SK-N-SH treated with all-trans-retinoic acid at 6 μM for 48 hours (cell line): ENCODE results near the gene ATP8B3.

Experiments
- ATAC-seq: fragments of 200-7000 bp; cut with Tn5 transposase; 3 replicates; pipeline ENCODE4 v1.9.1; 2020; ENCODE audit warnings: mild to moderate bottlenecking, moderate library complexity
- ARNTL ChIP-seq: fragments of 450-650 bp; formaldehyde crosslinking; IDR thresholded peaks from 2 replicates; pipeline ENCODE4 v1.5.0; 2020; ENCODE audit warnings: low read depth, mild to moderate bottlenecking, moderate library complexity, borderline replicate concordance
- CSDC2 ChIP-seq: fragments of 250-450 bp; sonication (Bioruptor Pico); IDR thresholded peaks from 2 replicates; pipeline ENCODE4 v1.5.0; 2020; ENCODE audit warnings: mild to moderate bottlenecking, moderate library complexity
- ESRRG ChIP-seq: fragments of 250-450 bp; sonication (Bioruptor Pico); IDR thresholded peaks from 2 replicates; pipeline ENCODE4 v1.6.1; 2021; ENCODE audit warnings: mild to moderate bottlenecking
- GLIS3 ChIP-seq: fragments of 250-450 bp; sonication (Bioruptor Pico); IDR thresholded peaks from 2 replicates; pipeline ENCODE4 v1.5.0; 2020; ENCODE audit warnings: mild to moderate bottlenecking, moderate library complexity
- ISL1 ChIP-seq: fragments of 250-450 bp; sonication (Bioruptor Pico); IDR thresholded peaks from 2 replicates; pipeline ENCODE4 v2.1.2; 2022; ENCODE audit warnings: mild to moderate bottlenecking, moderate library complexity
- OSR1 ChIP-seq: fragments of 250-450 bp; sonication (Bioruptor Pico); IDR thresholded peaks from 2 replicates; pipeline ENCODE4 v1.8.0; 2022; ENCODE audit warnings: moderate library complexity, mild to moderate bottlenecking, inconsistent platforms
- PPARA ChIP-seq: fragments of 250-450 bp; sonication (Bioruptor Pico); IDR thresholded peaks from 2 replicates; pipeline ENCODE4 v1.5.0; 2020; ENCODE audit warnings: mild to moderate bottlenecking, borderline replicate concordance
- RARB ChIP-seq: fragments of 250-450 bp; sonication (Bioruptor Pico); IDR thresholded peaks from 2 replicates; pipeline ENCODE4 v1.8.0; 2021; ENCODE audit warnings: mild to moderate bottlenecking, moderate library complexity
- SNAI2 ChIP-seq: fragments of 250-450 bp; sonication (Bioruptor Pico); IDR thresholded peaks from 2 replicates; pipeline ENCODE4 v1.5.0; 2020; ENCODE audit warnings: mild to moderate bottlenecking, moderate library complexity
- TCF4 ChIP-seq: fragments of 250-450 bp; sonication (Bioruptor Pico); IDR thresholded peaks from 2 replicates; pipeline ENCODE4 v1.8.0; 2021; ENCODE audit warnings: mild to moderate bottlenecking, moderate library complexity, borderline replicate concordance
- TOX ChIP-seq: fragments of 250-450 bp; sonication (Bioruptor Pico); IDR thresholded peaks from 2 replicates; pipeline ENCODE4 v1.8.0; 2021; ENCODE audit warnings: mild to moderate bottlenecking, moderate library complexity, borderline replicate concordance
- ZC3H10 ChIP-seq: fragments of 250-450 bp; sonication (Bioruptor Pico); IDR thresholded peaks from 2 replicates; pipeline ENCODE4 v1.5.1; 2021; ENCODE audit warnings: mild to moderate bottlenecking, moderate library complexity
- ZFP3 ChIP-seq: fragments of 250-450 bp; sonication (Bioruptor Pico); IDR thresholded peaks from 2 replicates; pipeline ENCODE4 v1.5.0; 2020; ENCODE audit warnings: mild to moderate bottlenecking, moderate library complexity
- ZFP30 ChIP-seq: fragments of 450-650 bp; formaldehyde crosslinking; IDR thresholded peaks from 2 replicates; pipeline ENCODE4 v1.5.0; 2022; ENCODE audit warnings: mild to moderate bottlenecking, moderate library complexity
- ZNF565 ChIP-seq: fragments of 450-650 bp; formaldehyde crosslinking; conservative IDR thresholded peaks from 2 replicates; pipeline ENCODE4 v1.5.0; 2020; ENCODE audit warnings: low read depth, mild to moderate bottlenecking, moderate library complexity
- ZNF8 ChIP-seq: fragments of 450-650 bp; formaldehyde crosslinking; IDR thresholded peaks from 2 replicates; pipeline ENCODE4 v1.5.0; 2020; ENCODE audit warnings: mild to moderate bottlenecking, moderate library complexity
- TF ChIP-seq, protein P1 (sequence below): fragments of 250-450 bp; sonication (Bioruptor Pico); IDR thresholded peaks from 2 replicates; pipeline ENCODE4 v1.8.0; 2020; ENCODE audit warnings: mild to moderate bottlenecking, moderate library complexity, borderline replicate concordance
- TF ChIP-seq, protein P2 (sequence below): fragments of 250-450 bp; sonication (Bioruptor Pico); IDR thresholded peaks from 2 replicates; pipeline ENCODE4 v1.5.1; 2020; ENCODE audit warnings: low read depth, mild to moderate bottlenecking, moderate library complexity
- TF ChIP-seq, protein P3 (sequence below): fragments of 250-450 bp; sonication (Bioruptor Pico); IDR thresholded peaks from 2 replicates; pipeline ENCODE4 v1.5.0; 2020; ENCODE audit warnings: mild to moderate bottlenecking, moderate library complexity
- TF ChIP-seq, protein P4 (sequence below): fragments of 250-450 bp; sonication (Bioruptor Pico); IDR thresholded peaks from 2 replicates; pipeline ENCODE4 v1.5.1; 2021; ENCODE audit warnings: mild to moderate bottlenecking, moderate library complexity

The ATP8B3 gene

DNA sequence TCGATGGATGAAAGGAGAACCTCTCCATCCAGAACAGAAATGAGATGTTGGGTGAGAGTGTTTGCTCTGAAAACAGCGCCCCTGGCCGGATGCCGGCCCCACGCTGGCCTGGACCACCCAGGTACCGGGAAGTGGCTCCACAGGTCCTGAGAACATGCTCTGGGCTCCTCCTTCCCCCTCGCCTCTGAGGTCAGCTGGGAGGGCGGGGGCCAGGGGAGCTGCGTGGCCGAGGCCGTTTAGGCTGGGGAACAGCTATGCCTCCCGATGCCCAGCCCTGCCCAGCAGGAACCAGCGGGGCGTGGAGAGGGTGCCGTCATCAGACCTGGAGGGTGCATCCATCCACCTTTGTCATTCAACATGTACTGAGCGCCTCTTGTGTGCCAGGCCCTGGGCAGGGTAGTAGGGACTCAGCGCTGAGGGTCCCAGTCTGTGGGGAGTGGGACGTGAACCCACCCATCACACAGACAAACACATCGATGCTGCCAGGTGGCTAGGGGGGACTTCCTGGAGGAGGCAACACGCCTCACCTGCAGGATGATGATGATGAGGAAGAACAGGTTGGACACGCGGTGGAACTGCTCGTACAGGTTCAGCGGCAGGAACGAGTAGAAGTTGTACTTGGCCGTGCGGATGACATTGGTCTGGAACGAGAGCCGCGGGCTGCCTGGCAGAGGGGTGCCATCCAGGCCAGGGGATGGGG is 4.2 kb downstream of the ATP8B3 start:
- TF ChIP-seq OSR1 (CRISPR knock-in tag) (no peak), PPARA (CRISPR knock-in tag) (no peak), ZNF8 (no peak), ZNF565 (CRISPR knock-in tag) (no peak), RARB (CRISPR knock-in tag) (no peak), ARNTL (no peak), ISL1 (CRISPR knock-in tag) (no peak)
- TF ChIP-seq, protein P1, sequence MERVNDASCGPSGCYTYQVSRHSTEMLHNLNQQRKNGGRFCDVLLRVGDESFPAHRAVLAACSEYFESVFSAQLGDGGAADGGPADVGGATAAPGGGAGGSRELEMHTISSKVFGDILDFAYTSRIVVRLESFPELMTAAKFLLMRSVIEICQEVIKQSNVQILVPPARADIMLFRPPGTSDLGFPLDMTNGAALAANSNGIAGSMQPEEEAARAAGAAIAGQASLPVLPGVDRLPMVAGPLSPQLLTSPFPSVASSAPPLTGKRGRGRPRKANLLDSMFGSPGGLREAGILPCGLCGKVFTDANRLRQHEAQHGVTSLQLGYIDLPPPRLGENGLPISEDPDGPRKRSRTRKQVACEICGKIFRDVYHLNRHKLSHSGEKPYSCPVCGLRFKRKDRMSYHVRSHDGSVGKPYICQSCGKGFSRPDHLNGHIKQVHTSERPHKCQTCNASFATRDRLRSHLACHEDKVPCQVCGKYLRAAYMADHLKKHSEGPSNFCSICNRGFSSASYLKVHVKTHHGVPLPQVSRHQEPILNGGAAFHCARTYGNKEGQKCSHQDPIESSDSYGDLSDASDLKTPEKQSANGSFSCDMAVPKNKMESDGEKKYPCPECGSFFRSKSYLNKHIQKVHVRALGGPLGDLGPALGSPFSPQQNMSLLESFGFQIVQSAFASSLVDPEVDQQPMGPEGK (CRISPR knock-in tag), result no peak
- TF ChIP-seq, protein P2, sequence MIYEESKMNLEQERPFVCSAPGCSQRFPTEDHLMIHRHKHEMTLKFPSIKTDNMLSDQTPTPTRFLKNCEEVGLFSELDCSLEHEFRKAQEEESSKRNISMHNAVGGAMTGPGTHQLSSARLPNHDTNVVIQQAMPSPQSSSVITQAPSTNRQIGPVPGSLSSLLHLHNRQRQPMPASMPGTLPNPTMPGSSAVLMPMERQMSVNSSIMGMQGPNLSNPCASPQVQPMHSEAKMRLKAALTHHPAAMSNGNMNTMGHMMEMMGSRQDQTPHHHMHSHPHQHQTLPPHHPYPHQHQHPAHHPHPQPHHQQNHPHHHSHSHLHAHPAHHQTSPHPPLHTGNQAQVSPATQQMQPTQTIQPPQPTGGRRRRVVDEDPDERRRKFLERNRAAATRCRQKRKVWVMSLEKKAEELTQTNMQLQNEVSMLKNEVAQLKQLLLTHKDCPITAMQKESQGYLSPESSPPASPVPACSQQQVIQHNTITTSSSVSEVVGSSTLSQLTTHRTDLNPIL (CRISPR knock-in tag), result no peak
- TF ChIP-seq, all 23 proteins: peak for 0
- no peak for ATAC-seq

DNA sequence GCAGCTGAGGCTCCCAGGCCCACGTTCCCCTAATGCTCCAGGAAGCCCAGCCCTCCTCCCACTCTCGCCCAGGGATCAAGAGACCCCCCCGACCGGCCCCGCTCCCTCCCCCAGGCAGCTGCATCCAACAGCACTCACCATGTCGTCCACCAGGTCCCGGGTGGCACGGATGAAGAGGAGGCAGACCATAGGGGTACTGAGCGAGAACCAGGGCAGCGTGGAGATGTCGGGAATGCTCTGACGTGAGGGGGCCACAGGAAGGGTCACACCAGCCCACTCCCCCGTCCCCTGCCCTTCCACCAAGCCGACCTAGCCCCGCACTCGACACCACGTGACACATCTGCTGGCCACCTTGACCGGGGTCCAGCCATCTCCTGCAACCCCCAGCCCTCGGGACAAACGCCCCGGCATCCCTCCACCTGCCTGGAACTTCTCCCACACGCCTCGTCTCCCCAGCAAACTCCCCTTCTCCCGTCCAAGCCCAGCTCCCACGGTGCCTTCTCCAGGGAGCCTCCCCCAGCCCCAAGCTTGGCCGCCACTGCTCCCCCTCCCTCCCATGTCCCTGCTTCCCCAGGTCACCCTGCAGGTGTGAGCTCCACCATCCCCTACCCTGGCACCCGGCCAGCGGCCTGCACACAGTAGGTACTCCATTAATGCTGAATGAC is 4.9 kb downstream of the ATP8B3 start:
- TF ChIP-seq GLIS3 (CRISPR knock-in tag) (no peak), ZNF8 (no peak), ISL1 (CRISPR knock-in tag) (no peak), ZNF565 (CRISPR knock-in tag) (no peak), ESRRG (no peak), ZFP30 (no peak), ZC3H10 (CRISPR knock-in tag) (no peak), TCF4 (CRISPR knock-in tag) (no peak), OSR1 (CRISPR knock-in tag) (no peak), RARB (CRISPR knock-in tag) (no peak), ZFP3 (CRISPR knock-in tag) (no peak), SNAI2 (CRISPR knock-in tag) (no peak), PPARA (CRISPR knock-in tag) (no peak), ARNTL (no peak), TOX (no peak), CSDC2 (no peak)
- TF ChIP-seq, protein P1 (CRISPR knock-in tag), result no peak
- TF ChIP-seq, protein P3, sequence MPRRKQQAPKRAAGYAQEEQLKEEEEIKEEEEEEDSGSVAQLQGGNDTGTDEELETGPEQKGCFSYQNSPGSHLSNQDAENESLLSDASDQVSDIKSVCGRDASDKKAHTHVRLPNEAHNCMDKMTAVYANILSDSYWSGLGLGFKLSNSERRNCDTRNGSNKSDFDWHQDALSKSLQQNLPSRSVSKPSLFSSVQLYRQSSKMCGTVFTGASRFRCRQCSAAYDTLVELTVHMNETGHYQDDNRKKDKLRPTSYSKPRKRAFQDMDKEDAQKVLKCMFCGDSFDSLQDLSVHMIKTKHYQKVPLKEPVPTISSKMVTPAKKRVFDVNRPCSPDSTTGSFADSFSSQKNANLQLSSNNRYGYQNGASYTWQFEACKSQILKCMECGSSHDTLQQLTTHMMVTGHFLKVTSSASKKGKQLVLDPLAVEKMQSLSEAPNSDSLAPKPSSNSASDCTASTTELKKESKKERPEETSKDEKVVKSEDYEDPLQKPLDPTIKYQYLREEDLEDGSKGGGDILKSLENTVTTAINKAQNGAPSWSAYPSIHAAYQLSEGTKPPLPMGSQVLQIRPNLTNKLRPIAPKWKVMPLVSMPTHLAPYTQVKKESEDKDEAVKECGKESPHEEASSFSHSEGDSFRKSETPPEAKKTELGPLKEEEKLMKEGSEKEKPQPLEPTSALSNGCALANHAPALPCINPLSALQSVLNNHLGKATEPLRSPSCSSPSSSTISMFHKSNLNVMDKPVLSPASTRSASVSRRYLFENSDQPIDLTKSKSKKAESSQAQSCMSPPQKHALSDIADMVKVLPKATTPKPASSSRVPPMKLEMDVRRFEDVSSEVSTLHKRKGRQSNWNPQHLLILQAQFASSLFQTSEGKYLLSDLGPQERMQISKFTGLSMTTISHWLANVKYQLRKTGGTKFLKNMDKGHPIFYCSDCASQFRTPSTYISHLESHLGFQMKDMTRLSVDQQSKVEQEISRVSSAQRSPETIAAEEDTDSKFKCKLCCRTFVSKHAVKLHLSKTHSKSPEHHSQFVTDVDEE (CRISPR knock-in tag), result no peak
- TF ChIP-seq, protein P4, sequence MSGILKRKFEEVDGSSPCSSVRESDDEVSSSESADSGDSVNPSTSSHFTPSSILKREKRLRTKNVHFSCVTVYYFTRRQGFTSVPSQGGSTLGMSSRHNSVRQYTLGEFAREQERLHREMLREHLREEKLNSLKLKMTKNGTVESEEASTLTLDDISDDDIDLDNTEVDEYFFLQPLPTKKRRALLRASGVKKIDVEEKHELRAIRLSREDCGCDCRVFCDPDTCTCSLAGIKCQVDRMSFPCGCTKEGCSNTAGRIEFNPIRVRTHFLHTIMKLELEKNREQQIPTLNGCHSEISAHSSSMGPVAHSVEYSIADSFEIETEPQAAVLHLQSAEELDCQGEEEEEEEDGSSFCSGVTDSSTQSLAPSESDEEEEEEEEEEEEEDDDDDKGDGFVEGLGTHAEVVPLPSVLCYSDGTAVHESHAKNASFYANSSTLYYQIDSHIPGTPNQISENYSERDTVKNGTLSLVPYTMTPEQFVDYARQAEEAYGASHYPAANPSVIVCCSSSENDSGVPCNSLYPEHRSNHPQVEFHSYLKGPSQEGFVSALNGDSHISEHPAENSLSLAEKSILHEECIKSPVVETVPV, result no peak
- TF ChIP-seq, all 23 proteins: peak for 0
- no peak for ATAC-seq
